Measurements from ENCODE around the gene INHBE. TPM values are rescaled to one million over a fixed set of nuclear protein-coding genes. Genes with fewer than 3 reads are reported as not detected.

Gene INHBE
- total RNA-seq, 3 donors from 2014 or later (not counting 1 experiment from before 2014, with no cell fraction given), result not detected

DNA sequence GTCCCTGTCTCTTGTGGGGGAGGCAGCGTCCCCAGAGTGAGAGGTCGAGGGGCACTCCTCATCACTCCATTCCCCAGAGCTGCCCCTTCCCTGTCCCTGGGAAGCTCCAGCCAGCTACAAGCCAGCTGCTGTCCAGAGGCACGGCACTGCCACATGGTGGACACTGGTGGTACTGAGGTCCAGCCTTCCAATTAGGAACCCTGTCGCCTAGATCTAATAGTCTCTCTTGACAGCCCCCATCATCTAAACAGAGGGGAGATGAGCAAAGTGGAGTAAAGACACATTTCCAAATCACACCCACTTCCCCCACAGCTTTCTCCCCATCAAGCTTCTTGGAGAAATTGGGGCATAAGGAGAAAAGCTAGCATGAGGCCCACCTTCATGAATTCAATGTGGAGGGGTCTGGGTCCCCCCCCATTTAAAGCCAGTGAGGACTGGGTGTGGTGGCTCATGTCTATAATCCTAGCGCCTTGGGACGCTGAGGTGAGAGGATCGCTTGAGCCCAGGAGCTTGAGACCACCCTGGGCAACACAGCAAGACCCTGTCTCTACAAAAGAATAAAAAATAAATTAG, 2.1 kb upstream of the INHBE start:
- H3K9me3 ChIP-seq (ENCODE audit: control insufficient read depth, insufficient read depth, low read length), result no peaks in the 10 kb centered on the region
- peaks cover 5% of the 10 kb centered on the region for H3K4me1 ChIP-seq (ENCODE audit: control insufficient read depth, insufficient read depth, low read length)
- no peaks in the 10 kb centered on the region for H3K36me3 ChIP-seq (ENCODE audit: control insufficient read depth, insufficient read depth, low read length)
- DNase-seq (peak; percentile 53 to 68), ATAC-seq (peak; percentile 75 to 86 (median 84))
- H3K36me3 Mint-ChIP-seq, result no peaks in the 10 kb centered on the region
- H3K4me1 Mint-ChIP-seq, result peaks cover 5 to 10% of the 10 kb centered on the region in 2 donors
- WGBS (ENCODE audit: insufficient coverage), result 44% methylated on average over 6 of the region's 7 CpGs
- no peak overlapping the region for H3K4me3 Mint-ChIP-seq
- no peaks in the 10 kb centered on the region for H3K27me3 Mint-ChIP-seq (ENCODE audit: low read depth in 2 of 2)
- H3K9me3 Mint-ChIP-seq, result no peaks in the 10 kb centered on the region
- H3K27me3 ChIP-seq (ENCODE audit: control insufficient read depth, insufficient read depth, low read length), result no peaks in the 10 kb centered on the region
- no peak overlapping the region for H3K4me3 ChIP-seq (ENCODE audit: low read length)
- peak; percentile 70 for TF ChIP-seq CTCF (IDR thresholded peaks at IDR 0.05)
- no peak overlapping the region for H3K27ac ChIP-seq (ENCODE audit: low read length)
- H3K27ac Mint-ChIP-seq, result no peak overlapping the region
- intact Hi-C loops (cut with micrococcal nuclease), result loop anchor here (1.0 kb wide), 2 partner anchors 146 to 190 kb away; no protein-coding TSS in a partner anchor

DNA sequence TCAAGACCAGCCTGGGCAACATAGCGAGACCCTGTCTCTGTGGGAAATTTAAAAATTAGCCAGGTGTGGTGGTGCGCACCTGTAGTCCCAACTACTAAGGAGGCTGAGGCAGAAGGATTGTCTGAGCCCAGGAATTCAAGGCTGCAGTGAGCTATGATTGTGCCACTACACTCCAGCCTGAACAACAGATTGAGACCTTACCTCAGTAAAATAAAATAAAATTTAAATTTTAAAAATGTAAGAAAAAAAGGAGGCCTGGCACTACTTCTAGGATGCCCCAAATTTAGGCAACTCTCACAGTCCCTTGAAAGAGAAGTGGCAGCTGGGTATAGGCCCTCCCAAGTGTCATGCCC, 918 bp upstream of the INHBE start:
- H3K36me3 Mint-ChIP-seq, result no peaks in the 10 kb centered on the region
- ATAC-seq, result no peak
- no peaks in the 10 kb centered on the region for H3K27me3 Mint-ChIP-seq (ENCODE audit: low read depth in 2 of 2)
- Histone ChIP-seq H3K27me3 (ENCODE audit: control insufficient read depth, insufficient read depth, low read length) (no peaks in the 10 kb centered on the region), H3K4me3 (ENCODE audit: low read length) (no peak overlapping the region), H3K4me1 (ENCODE audit: control insufficient read depth, insufficient read depth, low read length) (peaks cover 13% of the 10 kb centered on the region), H3K27ac (ENCODE audit: low read length) (no peak overlapping the region), H3K9me3 (ENCODE audit: control insufficient read depth, insufficient read depth, low read length) (no peaks in the 10 kb centered on the region), H3K36me3 (ENCODE audit: control insufficient read depth, insufficient read depth, low read length) (no peaks in the 10 kb centered on the region)
- H3K4me1 Mint-ChIP-seq, result peaks cover 10 to 17% of the 10 kb centered on the region in 2 donors
- DNase-seq, result no peak
- H3K4me3 Mint-ChIP-seq, result no peak overlapping the region
- H3K9me3 Mint-ChIP-seq, result no peaks in the 10 kb centered on the region
- intact Hi-C loops (cut with micrococcal nuclease), result no loop called here
- 100% methylated on average over 2 of the region's 2 CpGs for WGBS (ENCODE audit: insufficient coverage)
- H3K27ac Mint-ChIP-seq, result no peak overlapping the region
- no peak for TF ChIP-seq CTCF (IDR thresholded peaks at IDR 0.05)

GRCh38 chr12:57455374-57456144, 452 bp downstream of the INHBE start:
- H3K9me3 Mint-ChIP-seq, result no peaks in the 10 kb centered on the region
- DNase-seq (no peak), ATAC-seq (no peak)
- intact Hi-C loops (cut with micrococcal nuclease), result no loop called here
- Histone ChIP-seq H3K27me3 (ENCODE audit: control insufficient read depth, insufficient read depth, low read length) (no peaks in the 10 kb centered on the region), H3K36me3 (ENCODE audit: control insufficient read depth, insufficient read depth, low read length) (no peaks in the 10 kb centered on the region), H3K4me3 (ENCODE audit: low read length) (no peak overlapping the region), H3K27ac (ENCODE audit: low read length) (no peak overlapping the region), H3K9me3 (ENCODE audit: control insufficient read depth, insufficient read depth, low read length) (no peaks in the 10 kb centered on the region), H3K4me1 (ENCODE audit: control insufficient read depth, insufficient read depth, low read length) (peaks cover 27% of the 10 kb centered on the region)
- peaks cover 0 to 4% of the 10 kb centered on the region in 2 donors for H3K27me3 Mint-ChIP-seq (ENCODE audit: low read depth in 2 of 2)
- peak overlapping the region in 1 of 2 donors; percentile 20 for H3K27ac Mint-ChIP-seq
- no peak for TF ChIP-seq CTCF (IDR thresholded peaks at IDR 0.05)
- peaks cover 23 to 30% of the 10 kb centered on the region in 2 donors for H3K4me1 Mint-ChIP-seq
- H3K36me3 Mint-ChIP-seq, result no peaks in the 10 kb centered on the region
- H3K4me3 Mint-ChIP-seq, result no peak overlapping the region
- WGBS (ENCODE audit: insufficient coverage), result 80% methylated on average over 8 of the region's 10 CpGs
